ENCODE measurements around the gene HOATZ.

Gene HOATZ

GRCh38 chr11:111523343-111523742, 8.8 kb downstream of the HOATZ start:
- no peaks in the 10 kb centered on the region for H3F3A ChIP-seq (ENCODE audit: low read depth)
- TF ChIP-seq CTCF (conservative IDR thresholded peaks at IDR 0.05; ENCODE audit: low read length) (no peak), EZH2phosphoT487 (IDR thresholded peaks at IDR 0.05; ENCODE audit: borderline replicate concordance) (no peak)
- H3K4me2 ChIP-seq (ENCODE audit: low read depth, low read length, poor library complexity, severe bottlenecking) = no peak overlapping the region

DNA sequence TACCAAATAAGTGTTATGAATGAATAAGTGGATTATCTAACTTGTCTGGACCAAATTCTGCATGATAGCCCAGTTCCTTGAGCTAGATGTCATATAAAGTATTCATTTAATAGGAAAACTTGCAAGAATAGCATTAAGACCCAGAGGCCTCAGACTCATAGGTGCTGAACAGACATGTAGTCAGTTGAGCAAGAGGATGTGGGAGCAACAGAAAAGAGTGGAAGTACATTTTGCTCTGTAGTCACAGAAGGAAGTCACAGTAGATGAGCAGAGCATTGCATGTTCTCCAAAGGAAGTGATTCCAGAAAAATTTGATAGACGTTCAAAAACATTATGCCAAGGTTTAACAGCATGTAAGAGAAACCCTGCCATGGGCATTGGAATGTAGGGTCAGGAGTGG, 9.5 kb downstream of the HOATZ start:
- Histone ChIP-seq H4K20me1 (ENCODE audit: insufficient read depth, low read length, poor library complexity, severe bottlenecking) (no peaks in the 10 kb centered on the region), H3K79me2 (ENCODE audit: insufficient read depth, low read length) (no peaks in the 10 kb centered on the region), H3F3A (ENCODE audit: low read depth) (no peaks in the 10 kb centered on the region), H3K4me1 (ENCODE audit: insufficient read depth, low read length, poor library complexity, severe bottlenecking) (peaks cover 26% of the 10 kb centered on the region), H2AFZ (ENCODE audit: low read length) (no peak overlapping the region), H3K4me2 (ENCODE audit: low read depth, low read length, poor library complexity, severe bottlenecking) (no peak overlapping the region), H3K9me3 (ENCODE audit: insufficient read depth, low read depth, low read length) (no peaks in the 10 kb centered on the region), H3K27me3 (ENCODE audit: insufficient read depth, low read length, poor library complexity, severe bottlenecking) (no peaks in the 10 kb centered on the region), H3K9ac (ENCODE audit: low read depth, low read length, poor library complexity, severe bottlenecking) (no peak overlapping the region), H3K36me3 (ENCODE audit: insufficient read depth, low read length) (no peaks in the 10 kb centered on the region), H3K4me3 (ENCODE audit: low read length, poor library complexity, severe bottlenecking) (no peak overlapping the region), H3K9me2 (replicated peaks; ENCODE audit: low read depth, low read length) (no peaks in the 10 kb centered on the region)
- no peak for TF ChIP-seq EZH2phosphoT487 (IDR thresholded peaks at IDR 0.05; ENCODE audit: borderline replicate concordance)
- TF ChIP-seq CTCF (conservative IDR thresholded peaks at IDR 0.05; ENCODE audit: low read length) = no peak

More at GRCh38 chr11:111523343-111523742, 8.8 kb downstream of the HOATZ start:
- H3K4me3 ChIP-seq (ENCODE audit: low read length, poor library complexity, severe bottlenecking) = no peak overlapping the region
- H3K9me2 ChIP-seq (replicated peaks; ENCODE audit: low read depth, low read length) = no peaks in the 10 kb centered on the region
- H3K9me3 ChIP-seq (ENCODE audit: insufficient read depth, low read depth, low read length) = no peaks in the 10 kb centered on the region
- H4K20me1 ChIP-seq (ENCODE audit: insufficient read depth, low read length, poor library complexity, severe bottlenecking) = no peaks in the 10 kb centered on the region
- H3K36me3 ChIP-seq (ENCODE audit: insufficient read depth, low read length) = no peaks in the 10 kb centered on the region
- peaks cover 19% of the 10 kb centered on the region for H3K4me1 ChIP-seq (ENCODE audit: insufficient read depth, low read length, poor library complexity, severe bottlenecking)
- no peaks in the 10 kb centered on the region for H3K79me2 ChIP-seq (ENCODE audit: insufficient read depth, low read length)
- H3K9ac ChIP-seq (ENCODE audit: low read depth, low read length, poor library complexity, severe bottlenecking) = no peak overlapping the region
- H2AFZ ChIP-seq (ENCODE audit: low read length) = no peak overlapping the region
- no peaks in the 10 kb centered on the region for H3K27me3 ChIP-seq (ENCODE audit: insufficient read depth, low read length, poor library complexity, severe bottlenecking)

- H3K9me3 ChIP-seq (ENCODE audit: insufficient read depth, low read depth, low read length) = no peaks in the 10 kb centered on the region
- no peaks in the 10 kb centered on the region for H3K79me2 ChIP-seq (ENCODE audit: insufficient read depth, low read length)
- TF ChIP-seq EZH2phosphoT487 (IDR thresholded peaks at IDR 0.05; ENCODE audit: borderline replicate concordance) (no peak), CTCF (conservative IDR thresholded peaks at IDR 0.05; ENCODE audit: low read length) (no peak)
- no peaks in the 10 kb centered on the region for H3K36me3 ChIP-seq (ENCODE audit: insufficient read depth, low read length)
- no peaks in the 10 kb centered on the region for H4K20me1 ChIP-seq (ENCODE audit: insufficient read depth, low read length, poor library complexity, severe bottlenecking)
- H3K27me3 ChIP-seq (ENCODE audit: insufficient read depth, low read length, poor library complexity, severe bottlenecking) = no peaks in the 10 kb centered on the region
- H2AFZ ChIP-seq (ENCODE audit: low read length) = no peak overlapping the region
- H3K4me3 ChIP-seq (ENCODE audit: low read length, poor library complexity, severe bottlenecking) = no peak overlapping the region
- H3K4me1 ChIP-seq (ENCODE audit: insufficient read depth, low read length, poor library complexity, severe bottlenecking) = peaks cover 27% of the 10 kb centered on the region
- H3F3A ChIP-seq (ENCODE audit: low read depth) = no peaks in the 10 kb centered on the region
- H3K9ac ChIP-seq (ENCODE audit: low read depth, low read length, poor library complexity, severe bottlenecking) = no peak overlapping the region
- no peak overlapping the region for H3K4me2 ChIP-seq (ENCODE audit: low read depth, low read length, poor library complexity, severe bottlenecking)
- H3K9me2 ChIP-seq (replicated peaks; ENCODE audit: low read depth, low read length) = no peaks in the 10 kb centered on the region
Observed at GRCh38 chr11:111525456-111525855, 10.9 kb downstream of the HOATZ start.

Measured in Loucy (cell line).